Esophagus muscularis mucosa (tissue), 3 donors: ENCODE data around the gene KRT33A.

Experiments used
- POLR2A ChIP-seq: fragments of 450-650 bp; IDR thresholded peaks from one replicate; pipeline ENCODE4 v1.6.1; 2017; ENCODE audit warnings: antibody characterized with exemption, moderate library complexity, mild to moderate bottlenecking, low read depth
- TF ChIP-seq, protein P1 (sequence below), 3 experiments: fragments of 200-600 bp in 2 of 3; fragments of 450-650 bp in 1 of 3; sonication (generic) in 2 of 3; IDR thresholded peaks; one replicate each; pipeline ENCODE4 v1.5.1; 2017 to 2019; ENCODE audit warnings: antibody characterized with exemption in 3 of 3, mild to moderate bottlenecking in 2 of 3, moderate library complexity in 1 of 3

DNA sequence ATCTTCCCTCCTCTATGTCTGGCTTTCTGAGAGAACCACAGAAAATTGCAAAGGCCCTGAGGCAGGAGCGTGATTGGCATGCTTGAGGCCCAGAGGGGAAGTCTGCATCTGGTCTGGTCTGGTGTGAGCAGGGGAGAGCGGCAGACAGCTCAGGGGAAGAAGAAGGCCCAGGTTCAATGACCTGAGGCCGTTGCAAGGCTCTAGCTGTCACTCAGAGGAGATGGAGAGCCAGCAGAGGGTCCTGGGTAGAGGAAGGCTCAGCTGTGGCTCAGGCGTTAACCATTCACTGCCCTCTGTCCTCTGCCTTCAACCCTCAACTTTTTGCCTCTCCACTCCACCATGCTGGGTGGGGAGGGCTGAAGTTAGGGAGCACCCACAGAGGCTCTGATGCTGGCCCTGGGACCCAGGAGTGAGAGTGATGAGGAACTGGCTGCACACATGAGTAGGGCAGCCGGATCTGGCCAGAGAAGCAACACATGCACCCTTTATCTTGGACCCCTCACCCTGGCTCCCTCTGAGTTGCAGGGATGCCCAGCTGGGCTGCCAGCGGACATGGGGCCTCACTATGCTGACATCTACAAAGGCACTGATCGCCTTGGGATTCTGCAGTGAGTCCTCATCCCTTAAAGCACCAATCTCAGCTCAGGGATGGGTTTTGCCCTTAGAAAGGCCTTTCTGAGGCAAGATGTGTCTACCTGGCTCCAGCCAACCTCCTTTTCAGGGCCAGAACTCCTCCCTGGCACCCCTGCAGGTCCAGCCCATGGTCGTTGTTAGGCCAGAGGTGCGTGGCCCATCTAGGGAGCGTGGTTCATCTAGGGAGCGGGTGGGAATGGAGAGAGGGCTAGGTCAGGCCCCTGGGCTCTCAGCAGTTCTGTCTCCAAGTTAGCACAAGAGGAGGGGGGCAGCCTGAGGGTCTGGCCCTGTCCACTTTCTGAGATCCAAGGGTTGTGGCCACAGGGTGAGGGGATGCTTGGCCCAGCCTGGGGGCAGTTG is 27.4 kb downstream of the KRT33A start:
- TF ChIP-seq, protein P1, sequence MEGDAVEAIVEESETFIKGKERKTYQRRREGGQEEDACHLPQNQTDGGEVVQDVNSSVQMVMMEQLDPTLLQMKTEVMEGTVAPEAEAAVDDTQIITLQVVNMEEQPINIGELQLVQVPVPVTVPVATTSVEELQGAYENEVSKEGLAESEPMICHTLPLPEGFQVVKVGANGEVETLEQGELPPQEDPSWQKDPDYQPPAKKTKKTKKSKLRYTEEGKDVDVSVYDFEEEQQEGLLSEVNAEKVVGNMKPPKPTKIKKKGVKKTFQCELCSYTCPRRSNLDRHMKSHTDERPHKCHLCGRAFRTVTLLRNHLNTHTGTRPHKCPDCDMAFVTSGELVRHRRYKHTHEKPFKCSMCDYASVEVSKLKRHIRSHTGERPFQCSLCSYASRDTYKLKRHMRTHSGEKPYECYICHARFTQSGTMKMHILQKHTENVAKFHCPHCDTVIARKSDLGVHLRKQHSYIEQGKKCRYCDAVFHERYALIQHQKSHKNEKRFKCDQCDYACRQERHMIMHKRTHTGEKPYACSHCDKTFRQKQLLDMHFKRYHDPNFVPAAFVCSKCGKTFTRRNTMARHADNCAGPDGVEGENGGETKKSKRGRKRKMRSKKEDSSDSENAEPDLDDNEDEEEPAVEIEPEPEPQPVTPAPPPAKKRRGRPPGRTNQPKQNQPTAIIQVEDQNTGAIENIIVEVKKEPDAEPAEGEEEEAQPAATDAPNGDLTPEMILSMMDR (IDR thresholded peaks at IDR 0.05), result no peak
- TF ChIP-seq POLR2A, result no peak
